Measurements from ENCODE around the gene ENKD1. TPM values are rescaled to one million over a fixed set of nuclear protein-coding genes. Genes with fewer than 3 reads are reported as not detected.

Gene ENKD1
- total RNA-seq, 1 experiment from 2014 or later, result 19.9 TPM

DNA sequence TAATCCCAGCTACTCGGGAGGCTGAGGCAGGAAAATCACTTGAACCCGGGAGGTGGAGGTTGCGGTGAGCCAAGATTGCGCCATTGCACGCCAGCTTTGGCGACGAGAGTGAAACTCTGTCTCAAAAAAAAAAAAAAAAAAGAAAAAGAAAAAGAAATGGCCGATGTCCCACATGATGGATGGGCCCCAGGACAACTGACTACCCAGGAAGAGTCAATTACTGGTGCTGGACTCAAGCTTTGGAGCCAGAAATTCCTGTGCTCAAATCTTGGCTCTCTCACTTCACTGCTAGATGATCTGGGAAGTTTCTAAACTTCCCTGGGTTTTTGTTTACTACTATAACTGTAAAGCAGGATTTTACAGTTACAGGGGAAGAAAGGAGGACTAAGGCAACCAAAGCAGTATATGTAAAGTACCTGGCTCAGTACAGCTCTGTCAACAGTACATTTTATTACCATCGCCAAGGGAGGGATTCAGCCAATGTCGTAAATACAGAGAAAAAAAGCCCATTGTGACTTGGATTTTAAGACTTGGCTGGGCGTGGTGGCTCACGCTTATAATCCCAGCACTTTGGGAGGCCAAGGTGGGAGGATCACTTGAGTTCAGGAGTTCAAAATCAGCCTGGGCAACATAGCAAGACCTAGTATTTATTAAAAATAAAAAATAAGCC lies 11.9 kb upstream of the ENKD1 start:
- DNase-seq (ENCODE audit: low read depth), result no peak

DNA sequence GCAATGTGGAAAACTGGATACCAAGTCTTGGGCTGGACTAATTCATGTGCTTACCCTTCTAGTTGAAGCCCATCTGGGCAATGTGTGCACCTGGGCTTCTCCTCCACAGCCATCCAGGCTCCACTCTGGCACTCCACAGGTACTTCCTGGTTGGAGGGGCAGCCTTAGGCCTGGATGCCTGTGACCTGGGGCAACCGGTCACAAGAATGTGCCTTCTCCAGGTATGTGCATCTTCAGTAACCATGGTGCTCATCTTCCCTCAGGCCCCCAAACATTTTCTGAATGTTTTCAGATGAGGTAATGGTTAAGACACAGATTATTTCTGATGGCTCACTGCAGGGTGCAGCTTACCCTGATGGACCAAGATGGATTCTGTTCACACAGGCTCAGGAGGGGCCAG lies 11.2 kb upstream of the ENKD1 start:
- no peak for DNase-seq (ENCODE audit: low read depth)

DNA sequence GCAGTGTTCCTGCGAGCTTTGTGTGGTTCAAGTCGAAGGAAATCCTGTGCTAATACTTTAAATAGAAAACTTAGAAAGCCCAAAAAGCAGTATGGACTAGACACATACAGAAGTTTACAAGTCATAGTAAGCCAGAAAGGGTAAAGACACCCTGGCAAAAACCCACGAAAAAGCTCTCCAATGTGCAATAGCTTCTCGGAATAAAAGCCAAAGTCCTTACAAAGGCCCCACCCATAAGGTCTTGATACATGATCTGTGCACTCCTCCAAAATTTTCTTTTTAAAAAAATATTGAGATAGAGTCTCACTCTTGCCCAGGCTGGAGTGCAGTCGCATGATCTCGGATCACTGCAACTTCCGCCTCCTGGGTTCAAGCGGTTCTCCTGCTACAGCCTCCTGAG lies 10.4 kb upstream of the ENKD1 start:
- DNase-seq (ENCODE audit: low read depth), result no peak

DNA sequence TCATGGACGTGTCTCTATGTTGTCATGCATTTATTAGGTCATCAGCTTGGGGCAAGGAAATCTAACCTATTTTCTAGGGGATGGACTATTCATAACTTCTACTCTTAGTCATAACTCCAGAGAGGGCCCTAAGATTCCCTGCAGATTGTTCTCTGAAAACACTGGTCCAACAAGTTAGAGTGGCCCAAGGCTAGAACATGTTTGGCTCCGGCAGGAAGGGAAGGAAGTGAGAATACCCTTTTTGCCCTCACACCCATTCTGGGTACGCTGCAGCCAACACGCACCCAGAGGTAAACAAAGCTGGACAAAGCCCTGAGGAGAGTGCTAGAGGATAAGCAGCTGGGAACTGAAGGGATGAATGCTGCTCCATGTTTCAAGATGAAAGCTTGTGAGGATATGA lies 10.0 kb upstream of the ENKD1 start:
- no peak for DNase-seq (ENCODE audit: low read depth)

DNA sequence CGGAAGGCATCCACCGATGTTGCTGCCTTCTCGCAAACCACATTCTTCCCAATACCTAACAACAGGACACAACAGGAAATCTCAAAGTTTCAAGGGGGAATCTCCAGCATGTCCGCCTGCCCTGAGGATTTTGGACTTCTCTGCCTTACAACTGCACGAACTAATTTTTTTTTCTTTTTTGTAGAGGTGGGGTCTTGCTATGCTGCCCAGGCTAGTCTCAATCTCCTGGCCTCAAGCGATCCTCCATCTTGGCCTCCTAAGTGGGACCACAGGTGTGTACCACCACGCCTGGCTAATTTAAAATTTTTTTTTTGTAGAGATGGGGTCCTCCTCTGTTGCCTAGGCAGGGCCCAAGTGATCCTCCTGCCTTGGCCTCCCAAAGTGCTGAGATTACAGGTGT lies 9.4 kb upstream of the ENKD1 start:
- no peak for DNase-seq (ENCODE audit: low read depth)

DNA sequence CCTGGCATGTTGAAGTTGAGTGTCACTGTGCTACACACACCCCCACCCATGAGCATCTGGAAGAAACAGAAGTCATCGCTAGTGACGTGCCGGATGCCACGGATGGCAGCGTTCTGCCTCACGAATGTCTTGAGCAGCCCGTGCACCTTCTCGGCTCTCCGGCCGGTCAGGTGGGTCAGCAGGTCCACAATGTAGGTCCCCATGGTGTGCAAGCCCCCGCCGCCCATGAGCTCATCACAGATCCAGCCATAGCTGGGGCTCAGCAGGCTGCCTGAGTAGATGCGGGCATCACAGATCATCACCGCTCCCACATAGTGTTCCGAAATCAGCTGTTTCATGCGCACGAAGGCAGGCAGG lies 9.0 kb upstream of the ENKD1 start:
- DNase-seq (ENCODE audit: low read depth), result no peak

DNA sequence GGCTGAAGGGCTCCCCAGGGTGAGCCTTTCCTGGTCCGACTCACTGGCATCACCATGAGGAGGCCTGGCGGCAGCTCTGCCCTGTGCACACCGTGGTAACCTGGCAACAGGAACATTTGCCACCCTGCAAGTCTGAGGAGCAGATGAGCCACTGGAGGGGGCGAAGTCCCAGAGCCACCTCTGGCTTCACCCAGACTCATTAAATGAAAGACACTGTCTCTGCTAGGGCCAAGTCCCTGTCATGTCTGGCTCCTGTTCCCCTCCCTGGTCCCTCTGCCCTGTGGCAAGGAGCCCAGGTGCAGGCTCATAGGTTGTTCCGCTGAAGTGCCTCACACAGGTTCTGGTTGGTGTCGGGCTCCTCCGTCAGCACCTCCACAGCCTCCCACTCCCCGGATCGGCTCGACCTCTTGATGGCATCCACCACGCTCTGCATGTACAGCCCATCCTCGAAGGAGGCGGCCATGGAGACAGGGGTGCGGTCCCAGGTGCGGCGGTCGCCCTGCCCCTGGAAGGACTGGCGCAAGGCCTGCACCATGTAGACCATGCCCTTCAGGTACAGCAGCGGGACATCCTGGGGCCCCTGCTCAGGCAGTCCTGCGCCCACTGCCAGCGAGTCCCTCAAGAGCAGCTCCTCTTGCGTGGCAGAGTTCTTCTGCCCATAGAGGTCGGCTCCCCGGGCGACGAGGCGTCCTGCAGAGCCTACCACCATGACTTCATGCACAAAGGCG lies 8.5 kb upstream of the ENKD1 start:
- no peak for DNase-seq (ENCODE audit: low read depth)

DNA sequence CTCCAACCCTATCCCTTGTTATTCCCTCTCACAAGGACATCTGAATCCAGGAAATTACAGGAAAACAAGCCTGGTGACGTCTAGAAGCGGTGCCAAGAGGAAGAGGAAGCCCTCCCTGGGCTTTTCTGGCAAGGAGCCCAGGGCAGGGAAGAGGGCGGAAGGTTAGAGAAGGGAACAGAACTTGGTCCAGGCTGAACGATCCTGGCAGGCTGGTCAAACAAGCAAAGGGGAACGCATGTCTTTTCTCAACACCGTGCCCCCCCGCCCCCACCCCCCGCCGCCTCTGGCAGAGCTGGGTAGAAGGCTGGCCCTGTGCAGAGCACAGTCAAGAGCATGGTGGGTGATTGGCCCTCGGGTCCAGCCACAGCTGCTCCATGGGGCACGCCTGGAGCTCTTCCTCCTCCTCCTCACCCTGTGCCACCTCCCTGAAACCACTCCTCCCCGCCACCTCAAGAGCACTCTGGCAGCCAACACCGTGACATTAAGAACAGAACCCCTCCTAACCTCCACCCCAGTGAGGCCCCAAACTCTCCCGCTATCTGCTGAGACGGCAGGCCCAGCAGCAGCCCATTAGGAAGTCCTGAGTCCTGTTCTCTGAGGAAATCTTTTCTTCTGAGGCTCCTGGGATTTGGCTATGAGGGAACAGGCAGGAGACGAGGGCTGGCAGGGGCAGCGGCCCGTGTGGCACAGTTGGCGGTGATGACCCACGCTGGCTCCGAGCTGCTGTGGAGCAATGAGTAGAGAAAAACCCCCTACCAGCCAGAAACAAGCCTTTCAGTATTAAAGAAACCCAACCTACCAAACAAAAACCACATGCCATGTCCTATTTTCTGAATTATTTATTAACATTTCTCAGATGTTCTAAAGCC lies 7.4 kb upstream of the ENKD1 start:
- DNase-seq (ENCODE audit: low read depth), result peak; percentile 52

DNA sequence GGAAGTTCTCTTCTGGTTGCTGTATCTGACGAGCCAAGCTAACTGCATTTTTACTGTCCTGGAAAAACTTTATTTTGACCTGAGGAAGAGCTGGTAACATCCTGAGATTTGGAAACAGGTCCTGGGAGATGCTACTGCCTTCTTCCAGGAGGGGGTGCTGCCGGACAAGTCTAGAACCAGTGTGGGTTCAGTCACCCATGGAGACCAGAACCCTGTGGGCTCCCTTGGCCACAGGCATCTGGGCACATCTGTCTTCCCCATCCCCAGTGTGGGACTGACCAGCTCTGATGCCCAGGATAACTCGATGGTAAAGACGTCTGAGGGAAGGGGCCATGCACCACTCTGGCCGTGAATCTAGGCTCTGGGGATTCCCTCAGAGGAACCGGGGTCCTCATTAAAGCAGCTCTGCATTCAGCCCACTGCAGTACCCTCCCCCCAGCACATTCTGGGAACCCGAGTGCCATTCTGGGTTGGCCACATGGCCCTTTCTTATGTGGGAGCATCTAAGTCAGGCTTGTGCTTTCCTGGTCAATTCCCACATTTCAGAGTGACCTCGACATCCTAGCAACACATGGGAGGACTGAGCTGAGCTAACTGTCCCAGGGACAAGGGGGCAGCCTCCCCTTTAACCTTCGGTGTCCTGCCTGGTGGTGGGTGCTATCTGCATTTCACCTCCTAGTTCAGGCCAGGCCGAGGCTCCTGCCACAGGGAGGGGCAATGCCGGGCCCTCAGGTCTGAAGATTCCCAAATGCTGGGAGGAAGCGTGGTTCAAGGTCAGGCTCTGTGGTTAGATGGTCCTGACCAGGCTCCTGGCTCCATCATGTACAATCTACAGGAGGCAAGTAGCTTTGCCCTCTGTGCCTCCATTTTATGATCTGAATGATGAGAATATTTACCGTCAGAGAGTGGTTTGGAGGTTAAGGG lies 6.5 kb upstream of the ENKD1 start:
- DNase-seq (ENCODE audit: low read depth), result peak; percentile 65

DNA sequence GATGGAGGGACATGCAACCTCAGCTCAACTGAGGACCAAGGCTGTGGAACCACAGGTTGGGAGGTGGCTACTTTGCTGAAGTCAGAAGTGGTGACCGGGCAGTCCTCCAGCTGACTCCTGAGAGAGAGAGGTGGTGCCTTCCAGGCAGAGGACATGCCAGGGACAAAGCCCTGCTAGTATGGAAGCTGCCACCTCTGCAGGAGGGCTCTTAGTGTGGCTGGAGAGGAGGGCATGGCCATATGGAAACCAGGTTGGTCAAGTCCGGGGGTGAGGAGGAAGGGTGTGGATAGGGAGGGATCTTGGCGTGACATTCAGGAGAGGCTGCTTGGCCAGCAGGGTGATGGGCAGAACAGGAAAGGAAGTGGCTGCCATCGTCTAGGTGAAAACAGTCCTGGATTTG lies 5.8 kb upstream of the ENKD1 start:
- DNase-seq (ENCODE audit: low read depth), result no peak

DNA sequence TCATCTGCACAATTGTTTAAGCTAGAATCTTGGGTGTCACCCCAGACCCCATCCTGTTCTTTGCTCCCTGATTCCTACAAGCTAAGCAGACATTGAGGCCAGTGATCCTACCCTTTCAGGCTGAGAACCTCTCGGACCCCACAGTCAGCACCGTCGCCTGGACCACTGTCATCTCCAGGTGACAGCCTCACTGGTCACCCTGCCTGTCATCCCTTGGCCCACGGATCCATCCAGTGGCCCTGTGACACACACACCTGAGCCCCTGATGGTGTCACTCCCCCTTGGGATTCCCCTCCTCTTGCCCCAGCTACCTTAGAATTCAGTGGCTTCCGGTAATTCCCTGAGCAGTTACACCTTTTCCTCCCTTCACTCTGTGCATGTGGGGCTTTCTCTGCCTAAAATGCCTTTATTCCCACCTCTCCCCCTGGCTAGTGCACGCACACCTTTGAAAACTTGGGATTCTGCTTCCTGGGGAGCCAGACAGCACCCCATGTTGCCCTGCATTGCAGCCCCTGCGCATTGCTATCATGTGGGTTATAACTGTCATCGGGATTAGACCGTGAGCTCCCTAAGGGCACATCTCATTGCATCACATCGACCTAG lies 3.0 kb upstream of the ENKD1 start:
- DNase-seq (ENCODE audit: low read depth), result no peak

DNA sequence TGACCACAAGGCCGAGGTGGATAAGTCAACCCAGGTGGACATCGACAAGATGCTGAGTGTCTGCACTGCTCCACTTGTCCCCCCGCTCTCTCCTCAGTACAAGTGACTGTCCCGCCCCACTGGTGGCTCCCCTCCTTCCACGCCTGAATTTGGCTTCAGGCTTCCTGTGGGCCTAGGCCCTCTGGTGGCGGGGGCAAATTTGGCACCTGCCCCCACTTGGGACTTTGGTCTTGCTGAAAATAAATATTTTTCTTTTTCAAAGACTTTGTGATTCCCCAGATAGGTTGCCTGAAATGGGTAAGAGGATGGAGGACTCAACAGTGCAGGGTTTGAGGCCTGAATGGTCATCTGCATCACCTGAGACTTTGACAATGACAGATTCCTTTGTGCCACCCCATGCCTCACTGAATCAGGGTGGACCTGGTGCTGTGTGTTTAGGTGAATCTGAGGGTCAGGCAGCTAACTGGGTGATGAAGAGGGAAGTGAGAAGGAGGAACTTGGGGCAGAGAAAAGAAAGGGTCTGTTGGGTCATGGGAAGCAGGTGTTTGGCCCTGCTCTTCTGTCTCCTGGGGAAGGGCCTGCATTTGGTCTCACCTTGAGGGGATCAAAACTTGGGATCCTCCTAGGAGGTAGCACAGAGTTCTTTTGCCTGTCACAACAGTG lies 2.1 kb upstream of the ENKD1 start:
- no peak for DNase-seq (ENCODE audit: low read depth)

DNA sequence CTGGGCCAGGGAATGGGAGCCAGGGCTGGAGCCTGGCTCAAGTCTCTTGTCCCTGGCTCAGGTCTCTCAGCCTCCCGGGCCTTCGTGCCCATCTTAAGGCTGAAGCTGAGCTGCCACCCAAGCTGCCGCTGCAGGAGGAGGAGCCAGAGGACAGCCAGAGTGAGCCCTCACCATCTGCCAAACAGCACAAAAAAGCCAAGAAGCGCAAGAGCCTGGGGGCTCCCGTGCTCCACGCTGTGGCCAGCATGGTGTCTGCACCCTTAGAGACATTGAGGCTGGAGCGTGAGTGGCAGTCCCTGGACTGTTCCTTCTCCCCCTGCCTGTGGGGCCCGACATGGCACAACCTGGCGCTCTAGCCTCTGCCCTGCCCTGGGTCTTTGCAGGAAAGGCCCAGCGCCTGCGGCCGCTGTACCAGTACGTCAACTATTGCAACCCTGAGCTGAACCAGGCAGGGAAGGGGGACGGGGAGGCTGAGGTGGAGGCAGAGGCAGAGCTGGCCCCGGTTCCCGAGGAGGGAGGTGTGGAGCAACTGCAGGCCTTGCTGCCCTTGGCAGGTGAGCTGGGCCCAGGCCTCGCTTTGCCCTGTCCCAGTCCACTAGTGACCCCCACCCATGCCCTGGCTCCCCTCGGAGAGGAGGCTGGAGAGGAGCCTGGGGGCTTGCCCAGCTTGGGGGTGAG lies 1.4 kb upstream of the ENKD1 start:
- peak; percentile 84 for DNase-seq (ENCODE audit: low read depth)

DNA sequence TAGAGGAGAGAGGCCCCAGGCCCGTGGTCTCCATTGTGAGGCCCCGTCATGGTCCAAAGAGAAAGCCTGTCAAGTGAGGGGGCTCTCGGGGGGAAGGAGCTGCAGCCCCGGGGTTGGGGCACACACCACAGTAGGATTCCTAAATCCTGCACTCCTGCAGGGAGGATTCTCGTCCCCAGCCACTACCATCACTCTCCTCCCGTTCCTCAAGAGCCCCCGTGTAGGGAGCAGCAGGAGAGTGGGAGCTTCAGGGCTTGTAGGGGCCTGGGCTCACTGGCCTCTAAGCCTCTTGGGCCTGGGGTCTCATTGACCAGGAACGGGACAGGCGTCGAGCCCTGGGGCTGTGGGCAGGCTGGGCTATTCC lies 885 bp upstream of the ENKD1 start:
- no peak for DNase-seq (ENCODE audit: low read depth)

DNA sequence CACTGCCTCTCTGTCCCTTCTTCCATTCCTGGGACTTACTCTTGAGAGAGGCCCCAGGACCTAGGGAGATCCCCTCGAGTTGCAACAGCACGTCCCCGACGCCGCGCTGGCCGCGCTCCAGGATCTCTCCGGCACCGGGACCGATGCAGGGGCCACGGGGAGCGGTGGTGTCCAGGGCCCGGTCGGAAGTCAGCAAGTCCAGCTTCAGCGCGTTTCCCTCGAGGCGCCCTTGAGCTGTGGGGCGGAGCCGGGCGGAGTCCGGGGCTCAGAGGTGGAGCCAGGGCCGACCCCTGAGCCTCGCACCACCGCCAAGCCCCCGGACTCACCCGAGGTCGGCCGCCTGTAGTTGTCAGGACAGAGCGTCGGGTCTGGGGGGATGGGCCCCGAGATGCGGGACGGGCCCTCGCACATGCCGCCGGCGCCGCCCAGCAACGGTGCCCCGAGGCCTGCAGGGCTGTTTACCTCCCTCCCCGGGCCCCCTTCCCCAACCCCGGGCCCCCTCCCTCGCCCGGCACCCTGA lies 458 bp downstream of the ENKD1 start:
- DNase-seq (ENCODE audit: low read depth), result no peak

DNA sequence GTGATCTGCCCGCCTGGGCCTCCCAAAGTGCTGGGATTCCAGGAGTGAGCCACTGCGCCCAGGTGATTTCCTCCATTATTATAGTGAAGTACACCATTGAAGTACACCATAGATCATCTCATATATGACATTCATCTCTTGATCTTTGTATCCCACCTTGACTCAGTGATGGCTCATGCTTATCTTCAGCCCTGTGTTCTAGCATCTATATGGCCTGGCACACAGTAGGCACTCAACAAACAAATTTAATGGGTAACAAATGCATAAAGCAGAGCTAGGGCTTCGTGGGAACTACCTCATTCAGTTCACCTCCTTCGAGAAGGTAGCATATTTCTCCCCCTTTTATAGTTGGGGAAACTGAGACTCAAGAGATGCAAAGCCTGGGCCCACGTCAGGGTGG lies 952 bp downstream of the ENKD1 start:
- DNase-seq (ENCODE audit: low read depth), result no peak

DNA sequence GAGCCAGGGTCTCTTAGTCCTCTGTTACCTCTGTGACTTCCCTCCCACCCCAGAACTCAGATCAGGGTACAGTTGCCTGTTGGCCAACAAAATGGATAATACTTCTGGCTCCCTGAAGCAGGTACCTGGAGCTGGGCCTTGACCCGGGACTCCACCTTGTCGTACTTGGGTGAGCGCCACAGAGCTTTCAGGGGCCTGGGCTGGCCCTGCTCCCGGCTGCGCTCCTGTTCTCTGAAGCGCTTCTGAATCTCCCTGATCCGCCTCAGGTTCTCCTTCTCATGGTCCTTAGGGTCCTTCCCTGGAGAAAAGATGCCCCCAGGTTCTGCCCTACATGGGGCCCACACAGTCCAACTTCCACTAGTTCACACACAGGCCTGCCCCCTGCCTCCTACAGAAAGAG lies 1.7 kb downstream of the ENKD1 start:
- no peak for DNase-seq (ENCODE audit: low read depth)

DNA sequence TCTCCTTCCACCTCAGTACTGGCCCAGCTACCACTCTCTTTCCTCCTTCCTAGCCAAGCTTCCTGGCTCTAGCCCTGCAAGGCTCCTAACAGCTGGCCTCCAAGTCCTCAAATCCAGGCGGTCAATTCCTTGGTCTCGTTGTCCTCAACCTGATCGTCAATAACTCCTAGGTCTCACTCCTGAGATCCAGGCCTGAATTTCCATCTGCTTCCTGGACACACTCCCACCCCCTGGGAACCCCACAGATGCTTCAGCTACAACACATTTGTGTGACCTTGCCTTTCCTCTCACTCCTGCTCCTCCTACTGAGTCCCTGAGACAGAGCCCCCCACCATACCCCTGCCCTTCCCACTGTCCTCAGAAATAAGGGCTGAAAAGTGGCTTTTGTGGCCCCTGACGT lies 2.3 kb downstream of the ENKD1 start:
- no peak for DNase-seq (ENCODE audit: low read depth)

DNA sequence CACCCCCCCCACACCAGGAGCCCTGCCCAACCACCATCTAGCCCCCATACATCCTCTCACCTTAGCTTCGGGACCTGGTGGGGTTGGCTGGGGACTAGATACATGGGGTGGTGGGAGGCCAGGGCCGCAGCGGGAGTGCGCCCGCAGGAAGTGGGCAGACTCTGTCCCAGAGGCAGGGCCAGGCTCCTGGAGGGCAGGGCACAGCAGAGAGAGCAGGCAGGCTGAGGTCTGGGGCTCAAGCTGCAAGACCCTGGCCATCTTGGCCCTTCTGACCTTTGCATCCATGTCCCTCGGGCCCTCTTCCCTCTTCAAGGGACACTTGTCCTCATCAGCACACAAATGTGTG lies 2.7 kb downstream of the ENKD1 start:
- DNase-seq (ENCODE audit: low read depth), result no peak
